ENCODE results near the gene FNIP1.
"Not testable (repeated sequence)": the region's sequence is repeated elsewhere in the genome, so short reads cannot be mapped to it uniquely, and the experiment has no call there.

Gene FNIP1

DNA sequence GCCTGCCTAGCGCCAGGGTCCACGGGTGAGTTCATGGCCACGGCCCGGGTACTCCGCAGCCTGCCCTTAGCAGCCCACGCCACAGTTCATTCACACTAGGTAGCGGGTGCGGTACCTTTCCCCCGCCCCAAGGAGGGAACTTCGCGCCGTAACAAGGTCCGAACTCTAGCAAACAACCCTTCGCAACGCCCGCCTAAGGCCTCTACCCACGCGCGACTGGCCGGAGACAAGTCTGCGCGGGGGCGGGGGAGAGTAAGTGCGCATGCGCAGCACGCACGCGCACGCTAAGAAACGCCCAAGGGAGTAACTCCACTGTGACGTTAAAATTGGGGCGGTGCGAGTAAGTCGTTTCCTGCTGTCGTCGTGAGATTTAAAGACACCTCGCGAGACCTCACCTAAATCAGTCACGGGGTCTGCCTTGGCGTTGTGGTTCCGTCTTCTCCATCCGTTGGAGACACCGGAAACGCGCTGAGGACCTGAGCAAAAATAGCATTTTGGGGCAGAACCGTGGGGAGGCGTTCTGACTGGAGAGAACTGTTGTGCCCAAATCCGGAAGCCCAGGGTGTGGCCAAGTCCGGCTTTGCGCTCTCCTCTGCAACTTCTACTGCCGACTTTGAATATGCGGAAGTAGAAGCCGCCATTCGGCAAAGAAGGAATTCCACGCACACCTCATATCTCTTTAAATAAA lies 161.7 kb downstream of the FNIP1 start, which contains the start of gene RAPGEF6:
TSS of gene RAPGEF6 (minus strand) at position 234 of the 688 bp plus-strand sequence. CDS start at position 35, 199 bp downstream.
- peak; percentile 93 for DNase-seq

DNA sequence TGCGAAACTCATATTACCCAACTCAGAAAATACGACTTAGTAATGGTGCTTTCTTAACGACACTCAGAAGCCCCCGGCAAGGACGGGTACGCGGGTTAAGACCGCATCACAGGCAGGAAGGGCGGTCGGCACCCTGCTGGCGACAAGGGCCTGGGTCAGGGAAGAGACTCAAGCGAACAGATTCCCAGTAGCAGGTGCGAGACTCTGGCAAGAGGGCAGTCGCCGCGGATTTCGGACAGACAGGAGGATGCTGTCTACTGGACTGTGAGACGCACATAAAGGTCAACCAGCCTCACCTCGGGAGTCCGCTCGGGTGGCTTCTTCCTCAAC lies 162.2 kb downstream of the FNIP1 start:
- DNase-seq: no peak

- no peak for DNase-seq
These were observed 162.6 kb downstream of the FNIP1 start for GRCh38 chr5:131634238-131634637.

GRCh38 chr5:131633830-131634229 lies 163.0 kb downstream of the FNIP1 start:
- no peak for DNase-seq

- no peak for DNase-seq
These were observed 165.9 kb downstream of the FNIP1 start for GRCh38 chr5:131630963-131631350.

DNA sequence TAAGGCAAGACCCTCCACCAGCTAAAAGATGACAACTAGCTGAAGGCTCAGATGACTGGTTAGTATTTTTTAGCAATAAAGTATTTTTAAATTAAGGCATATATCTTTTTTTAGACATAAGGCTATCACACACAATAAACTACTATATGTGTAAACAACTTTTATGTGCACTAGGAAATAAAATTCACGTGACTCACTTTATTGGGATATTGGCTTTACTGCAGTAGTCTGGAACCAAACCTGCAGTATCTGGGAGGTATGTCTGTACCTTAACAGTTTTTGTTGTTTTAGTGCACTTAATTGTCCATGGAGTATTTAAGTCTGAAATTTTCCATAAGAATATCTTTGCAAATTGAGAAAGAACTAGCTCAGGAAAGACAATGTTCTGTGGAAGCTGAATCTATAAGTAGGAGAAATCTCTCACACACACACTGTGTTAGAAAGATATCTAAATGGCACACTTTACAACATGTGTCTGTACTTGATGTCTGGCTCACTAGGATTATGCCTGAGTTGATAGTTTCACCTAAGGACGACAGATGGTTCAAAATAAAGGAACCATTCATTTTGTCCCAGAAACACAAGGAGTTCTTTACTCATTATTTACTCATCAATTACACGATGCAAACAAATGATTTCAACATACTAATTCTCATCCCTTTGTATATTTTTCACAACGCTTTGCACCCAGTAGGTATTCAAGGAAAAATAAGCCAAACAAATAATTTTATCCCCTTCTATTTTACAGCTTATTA lies 166.4 kb downstream of the FNIP1 start:
- DNase-seq: no peak

- no peak for DNase-seq
These were observed 167.8 kb downstream of the FNIP1 start for GRCh38 chr5:131628990-131629389.

DNA sequence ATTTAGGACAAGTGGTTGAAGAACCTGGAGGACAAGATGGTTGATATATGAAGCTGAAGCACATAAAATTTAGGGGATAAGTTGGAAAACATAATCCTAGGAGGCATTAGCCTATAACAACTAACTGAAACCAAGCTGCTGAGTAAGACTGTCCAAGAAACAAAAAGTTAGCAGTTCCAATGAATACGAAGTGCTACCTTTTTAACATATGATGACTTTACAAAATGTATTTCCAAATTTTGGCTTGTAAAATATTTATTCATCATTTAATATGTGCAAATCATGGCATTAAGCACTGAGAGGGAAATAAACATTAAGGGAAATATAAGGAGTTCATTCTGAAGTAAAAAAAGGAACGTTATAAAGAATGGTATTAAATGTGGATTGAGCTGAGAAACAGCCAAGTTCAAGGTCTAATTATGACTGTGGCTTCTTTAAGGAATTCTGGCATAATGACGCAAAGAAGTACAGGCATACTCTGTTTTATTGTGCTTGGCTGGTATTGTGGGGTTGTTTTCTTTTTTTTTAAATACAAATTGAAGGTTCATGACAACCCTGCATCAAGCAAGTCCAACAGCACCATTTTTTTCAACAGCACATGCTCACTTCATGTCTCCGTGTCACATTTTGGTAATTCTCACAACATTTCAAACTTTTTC lies 169.5 kb downstream of the FNIP1 start:
- DNase-seq: no peak

DNA sequence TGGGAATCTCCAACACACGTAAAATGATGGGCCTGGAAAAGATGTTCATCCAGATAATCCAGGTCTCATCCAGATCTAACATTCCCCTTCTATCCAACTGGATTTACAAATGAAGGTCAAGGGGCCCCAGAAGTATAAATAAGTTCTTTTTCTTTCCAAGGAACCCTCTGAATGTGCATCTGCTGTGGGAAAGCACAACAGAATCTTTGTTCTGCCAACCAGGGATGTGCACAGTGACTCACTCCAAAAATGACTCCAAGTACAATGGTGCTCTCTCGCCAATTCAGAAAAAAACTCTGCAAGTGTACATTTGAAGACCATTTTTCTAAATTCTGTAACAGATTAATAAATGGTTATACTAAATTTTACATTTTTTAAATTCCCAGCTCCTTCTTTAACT lies 174.2 kb downstream of the FNIP1 start:
- DNase-seq: no peak

DNA sequence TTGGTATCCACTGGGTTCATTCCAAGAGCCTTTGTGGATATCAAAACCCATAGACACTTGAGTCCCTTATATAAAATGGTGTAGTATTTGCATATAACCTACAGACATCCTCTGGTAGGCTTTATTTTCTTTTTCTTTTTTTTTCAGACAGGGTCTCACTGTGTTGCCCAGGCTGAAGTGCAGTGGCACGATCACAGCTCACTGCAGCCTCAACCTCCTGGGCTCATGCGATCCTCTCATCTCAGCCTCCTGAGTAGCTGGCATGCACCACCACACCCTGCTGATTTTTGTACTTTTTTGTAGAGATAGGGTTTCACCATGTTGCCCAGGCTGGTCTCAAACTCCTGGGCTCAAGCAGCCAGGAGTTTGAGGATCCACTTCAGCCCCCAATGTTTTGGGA lies 175.7 kb downstream of the FNIP1 start:
- DNase-seq: not testable (repeated sequence)

DNA sequence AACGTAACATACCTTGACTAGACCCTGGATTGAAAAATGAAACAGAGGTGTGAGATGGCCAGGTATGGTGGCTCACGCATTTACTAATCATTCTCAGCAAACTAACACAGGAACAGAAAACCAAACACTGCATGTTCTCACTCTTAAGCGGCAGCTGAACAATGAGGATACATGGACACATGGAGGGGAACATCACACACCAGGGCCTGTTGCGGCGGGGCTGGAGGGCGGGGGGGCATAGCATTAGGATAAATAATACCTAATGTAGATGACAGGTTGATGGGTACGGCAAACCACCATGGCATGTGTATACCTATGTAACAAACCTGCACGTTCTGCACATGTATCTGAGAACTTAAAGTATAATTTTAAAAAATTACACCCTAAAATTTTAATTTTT lies 177.7 kb downstream of the FNIP1 start:
- DNase-seq: no peak

GRCh38 chr5:131617140-131617822 lies 179.5 kb downstream of the FNIP1 start:
- DNase-seq: no peak

- no peak for DNase-seq
These were observed 180.9 kb downstream of the FNIP1 start for GRCh38 chr5:131615957-131616356.

DNA sequence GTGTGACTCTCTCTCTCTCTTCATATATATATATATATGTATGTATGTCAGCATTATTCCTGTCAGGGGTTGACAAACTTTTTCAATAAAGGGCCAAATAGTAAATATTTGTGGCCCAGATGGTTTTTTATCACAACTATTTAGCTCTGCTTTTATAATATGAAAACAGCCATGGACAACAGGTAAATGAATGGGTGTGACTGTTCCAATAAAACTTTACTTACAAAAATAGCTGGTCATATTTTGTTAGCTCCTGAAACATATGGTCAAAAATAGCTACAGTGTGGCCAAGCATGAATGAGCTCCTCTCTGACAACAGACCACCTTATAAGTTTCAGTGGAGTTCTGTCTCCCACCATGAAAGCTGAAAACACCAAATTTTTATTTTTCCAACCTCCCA lies 183.4 kb downstream of the FNIP1 start:
- DNase-seq: no peak

- DNase-seq: no peak
These were observed 185.8 kb downstream of the FNIP1 start for GRCh38 chr5:131611064-131611381.

DNA sequence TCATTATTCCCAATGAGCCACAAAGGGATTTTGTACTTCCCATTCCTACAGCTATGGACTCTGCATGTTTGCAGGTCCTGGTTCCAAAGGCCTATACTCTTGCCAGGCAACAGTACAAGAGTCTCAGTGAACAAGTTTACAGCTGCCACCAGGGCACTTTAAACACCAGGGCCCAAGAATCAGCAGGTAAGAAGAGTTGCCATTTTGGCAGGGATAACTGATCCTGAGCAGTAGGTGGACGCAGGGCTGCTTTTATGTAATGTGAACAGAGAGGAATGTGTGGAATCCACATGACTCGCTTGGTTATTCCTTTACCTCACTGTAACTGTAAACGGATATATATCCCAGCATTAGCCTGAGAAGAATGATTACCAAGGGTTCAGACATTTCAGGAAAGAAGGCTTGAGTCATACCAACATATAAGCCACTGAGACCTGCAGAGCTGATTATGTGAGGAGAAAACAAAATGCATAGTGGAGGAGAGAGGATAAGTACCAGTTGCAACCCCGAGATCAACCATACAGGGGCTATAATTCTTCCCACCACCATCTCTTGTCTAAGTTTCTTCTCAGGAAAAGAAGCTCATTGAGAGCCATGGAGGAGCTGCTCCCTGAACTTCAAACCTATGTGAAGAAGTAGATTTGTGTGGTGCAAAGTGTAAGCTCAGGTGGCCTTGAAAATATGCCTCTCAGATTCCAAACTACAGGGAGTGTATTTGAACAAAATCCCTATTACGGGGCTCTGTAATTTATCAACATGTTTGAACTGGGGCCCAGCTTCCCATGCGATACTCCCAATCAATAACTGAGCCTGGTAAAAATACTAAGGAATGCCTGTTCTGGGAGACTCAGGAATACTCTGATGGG lies 186.4 kb downstream of the FNIP1 start:
- no peak for DNase-seq

DNA sequence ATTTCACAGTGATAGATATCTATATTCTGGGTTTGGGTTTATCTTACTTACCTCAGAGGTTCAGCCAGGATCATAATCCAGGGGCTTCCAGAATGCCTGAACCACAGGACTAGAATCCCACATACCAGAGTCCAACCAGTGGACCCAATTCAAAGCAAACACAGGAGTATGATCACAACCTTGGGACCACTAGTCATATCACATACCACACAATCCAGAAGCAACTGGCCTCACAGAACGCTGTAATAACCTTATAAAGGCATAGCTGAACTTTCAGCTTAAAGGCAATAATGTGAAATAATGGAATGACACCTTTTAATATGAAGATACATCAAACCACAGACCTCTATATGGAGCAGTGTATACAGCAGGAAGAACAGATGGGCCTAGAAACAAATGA lies 187.0 kb downstream of the FNIP1 start:
- no peak for DNase-seq

DNA sequence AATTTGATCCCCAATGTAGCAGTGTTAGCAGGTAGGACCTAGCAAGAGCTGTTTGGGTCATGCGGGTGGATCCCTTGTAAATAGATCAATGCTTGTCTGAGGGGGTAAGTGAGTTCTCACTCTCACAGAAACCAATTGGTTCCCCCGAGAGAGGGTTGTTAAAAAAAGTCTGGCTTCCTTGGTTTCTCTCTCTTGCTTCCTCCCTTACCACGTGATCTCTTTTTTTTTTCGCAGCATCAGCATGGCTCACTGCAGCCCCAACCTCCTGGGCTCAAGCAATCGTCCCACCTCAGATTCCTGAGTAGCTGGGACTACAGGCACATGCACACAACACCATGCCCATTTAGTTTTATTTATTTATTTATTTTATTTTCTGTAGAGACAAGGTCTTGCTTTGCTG lies 188.2 kb downstream of the FNIP1 start:
- no peak for DNase-seq

GRCh38 chr5:131607903-131608540 lies 188.8 kb downstream of the FNIP1 start:
- no peak for DNase-seq

- DNase-seq: no peak
These were observed 189.4 kb downstream of the FNIP1 start for GRCh38 chr5:131607418-131607817.

DNA sequence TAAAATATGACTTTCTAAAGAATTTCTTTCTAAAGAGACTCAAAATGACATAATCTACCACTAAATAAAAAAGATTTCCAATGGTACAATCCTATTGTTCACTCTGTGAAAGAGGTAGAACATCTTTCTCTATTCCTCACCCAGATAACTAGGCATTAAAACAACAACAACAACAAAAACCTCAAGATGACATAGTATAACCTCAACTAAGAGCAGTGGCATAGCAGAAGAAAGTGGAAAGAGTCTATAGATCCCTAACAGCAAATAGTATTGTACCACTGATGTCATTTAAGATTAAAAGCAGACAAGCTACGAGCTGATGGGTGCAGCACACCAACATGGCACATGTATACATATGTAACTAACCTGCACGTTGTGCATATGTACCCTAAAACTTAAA lies 191.7 kb downstream of the FNIP1 start:
- DNase-seq: no peak

All from NCI-H526 treated with DMSO at 0.1 percent for 48 hours (cell line).